Vagina (tissue), 2 donors: ENCODE results near the gene CYP26A1.

Source experiments
- CTCF ChIP-seq, 3 experiments: fragments of 450-650 bp in 2 of 3; fragments of 200-600 bp in 1 of 3; sonication (generic) in 1 of 3; IDR thresholded peaks; one replicate each; pipeline ENCODE4 v1.5.1; 2017 to 2019; ENCODE audit warnings: antibody characterized with exemption in 3 of 3, mild to moderate bottlenecking in 2 of 3, moderate library complexity in 2 of 3
- POLR2A ChIP-seq, 2 donors: fragments of 450-650 bp; IDR thresholded peaks; one replicate each; pipeline ENCODE4 v1.6.1; 2017; ENCODE audit warnings: antibody characterized with exemption in 2 of 2, mild to moderate bottlenecking in 2 of 2, moderate library complexity in 2 of 2

DNA sequence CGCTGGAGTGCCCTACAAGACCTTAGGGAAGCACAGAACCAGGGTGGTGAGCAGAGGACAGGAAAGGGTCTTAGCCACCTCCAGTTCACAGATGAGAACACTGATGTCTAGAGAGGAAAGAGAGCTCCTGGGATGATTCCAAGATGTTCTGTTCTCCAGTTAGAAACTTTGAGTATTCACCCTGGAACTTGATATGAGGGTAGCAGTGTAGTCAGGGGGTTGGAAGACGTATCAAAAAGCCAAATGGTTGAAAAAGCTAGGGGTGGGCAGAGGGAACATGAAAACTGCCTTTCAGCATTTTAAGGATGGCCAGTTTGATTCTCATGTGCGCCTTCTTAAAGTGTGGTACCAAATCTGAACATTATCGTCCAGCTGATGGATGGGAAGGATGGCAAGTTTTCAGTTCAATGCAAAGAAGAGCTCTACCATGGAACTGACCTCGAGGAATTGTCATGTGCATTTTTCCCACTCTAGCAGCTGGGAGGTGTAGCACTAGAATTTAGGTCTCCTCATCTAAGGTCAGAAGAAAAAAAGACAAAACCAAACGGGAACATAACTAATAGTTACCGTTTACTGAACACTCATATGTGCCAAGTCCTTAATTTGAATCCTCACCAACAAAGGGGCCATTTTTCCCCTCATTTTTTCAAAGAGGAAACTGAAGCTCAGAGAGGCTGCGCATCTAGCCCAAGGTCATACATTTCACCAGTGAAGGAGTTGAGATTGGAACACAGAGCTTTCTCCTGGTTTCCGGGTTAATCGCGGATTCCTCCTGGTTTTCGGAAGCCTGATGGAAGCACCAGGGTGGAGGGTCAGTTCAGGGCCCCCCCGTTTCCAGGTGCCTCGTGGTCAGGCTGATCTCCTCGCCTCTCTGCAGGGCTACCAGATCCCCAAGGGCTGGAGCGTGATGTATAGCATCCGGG is 6.0 kb upstream of the CYP26A1 start:
- TF ChIP-seq CTCF (IDR thresholded peaks at IDR 0.05): no peak
- no peak for TF ChIP-seq POLR2A (IDR thresholded peaks at IDR 0.05)
